GM19238 (cell line): ENCODE data around the gene THAP12.
A peak's percentile ranks its signal among the peaks of the same experiment; 100 is the strongest.

Source experiments
- DNase-seq: peaks from one replicate; pipeline ENCODE4 v3.0.0; 2011; ENCODE audit warnings: low spot score; ENCODE audit not compliant: insufficient read length

The THAP12 gene

GRCh38 chr11:76380159-76380976, 564 bp downstream of the THAP12 start:
- DNase-seq, result peak; percentile 41

GRCh38 chr11:76379807-76380158, 1.1 kb downstream of the THAP12 start:
- DNase-seq, result no peak

- DNase-seq, result no peak
Observed at GRCh38 chr11:76376746-76377558, 4.0 kb downstream of the THAP12 start.

GRCh38 chr11:76371170-76371569, 9.8 kb downstream of the THAP12 start:
- DNase-seq, result no peak

GRCh38 chr11:76369406-76369805, 11.5 kb downstream of the THAP12 start:
- no peak for DNase-seq

GRCh38 chr11:76368490-76368889, 12.4 kb downstream of the THAP12 start:
- DNase-seq, result no peak

- no peak for DNase-seq
Observed at GRCh38 chr11:76365038-76365679, 15.8 kb downstream of the THAP12 start.

GRCh38 chr11:76362716-76363115, 18.2 kb downstream of the THAP12 start:
- no peak for DNase-seq

- DNase-seq, result no peak
Observed at GRCh38 chr11:76361776-76362175, 19.2 kb downstream of the THAP12 start.

- no peak for DNase-seq
Observed at GRCh38 chr11:76361374-76361773, 19.6 kb downstream of the THAP12 start.

- DNase-seq, result no peak
Observed at GRCh38 chr11:76355172-76355571, 25.8 kb downstream of the THAP12 start.

- no peak for DNase-seq
Observed at GRCh38 chr11:76348348-76348747, 32.6 kb downstream of the THAP12 start.

GRCh38 chr11:76347466-76347865, 33.5 kb downstream of the THAP12 start:
- no peak for DNase-seq

GRCh38 chr11:76339221-76339620, 41.7 kb downstream of the THAP12 start:
- DNase-seq, result no peak

- DNase-seq, result no peak
Observed at GRCh38 chr11:76337923-76338322, 43.0 kb downstream of the THAP12 start.

GRCh38 chr11:76337469-76337868, 43.5 kb downstream of the THAP12 start:
- no peak for DNase-seq

- DNase-seq, result no peak
Observed at GRCh38 chr11:76336597-76336996, 44.3 kb downstream of the THAP12 start.

- no peak for DNase-seq
Observed at GRCh38 chr11:76335842-76336241, 45.1 kb downstream of the THAP12 start.

- no peak for DNase-seq
Observed at GRCh38 chr11:76334826-76335389, 46.0 kb downstream of the THAP12 start.

GRCh38 chr11:76330651-76331050, 50.3 kb downstream of the THAP12 start:
- DNase-seq, result no peak

- DNase-seq, result no peak
Observed at GRCh38 chr11:76329983-76330382, 50.9 kb downstream of the THAP12 start.
